Neural progenitor cell (in vitro differentiated cells): ENCODE data around the gene AQP11.

Experiments used
- EZH2 ChIP-seq: fragments of 200-600 bp; sonication (generic); IDR thresholded peaks from 2 replicates; pipeline ENCODE4 v1.6.1; 2017; ENCODE audit warnings: antibody characterized with exemption, mild to moderate bottlenecking, moderate library complexity
- EZH2phosphoT487 ChIP-seq: fragments of 200-600 bp; sonication (generic); IDR thresholded peaks from 2 replicates; pipeline ENCODE4 v1.6.1; 2017; ENCODE audit warnings: antibody characterized with exemption
- TF ChIP-seq, protein P1 (sequence below): fragments of 200-600 bp; sonication (generic); IDR thresholded peaks from 2 replicates; pipeline ENCODE4 v1.5.1; 2017; ENCODE audit warnings: antibody characterized with exemption, mild to moderate bottlenecking

DNA sequence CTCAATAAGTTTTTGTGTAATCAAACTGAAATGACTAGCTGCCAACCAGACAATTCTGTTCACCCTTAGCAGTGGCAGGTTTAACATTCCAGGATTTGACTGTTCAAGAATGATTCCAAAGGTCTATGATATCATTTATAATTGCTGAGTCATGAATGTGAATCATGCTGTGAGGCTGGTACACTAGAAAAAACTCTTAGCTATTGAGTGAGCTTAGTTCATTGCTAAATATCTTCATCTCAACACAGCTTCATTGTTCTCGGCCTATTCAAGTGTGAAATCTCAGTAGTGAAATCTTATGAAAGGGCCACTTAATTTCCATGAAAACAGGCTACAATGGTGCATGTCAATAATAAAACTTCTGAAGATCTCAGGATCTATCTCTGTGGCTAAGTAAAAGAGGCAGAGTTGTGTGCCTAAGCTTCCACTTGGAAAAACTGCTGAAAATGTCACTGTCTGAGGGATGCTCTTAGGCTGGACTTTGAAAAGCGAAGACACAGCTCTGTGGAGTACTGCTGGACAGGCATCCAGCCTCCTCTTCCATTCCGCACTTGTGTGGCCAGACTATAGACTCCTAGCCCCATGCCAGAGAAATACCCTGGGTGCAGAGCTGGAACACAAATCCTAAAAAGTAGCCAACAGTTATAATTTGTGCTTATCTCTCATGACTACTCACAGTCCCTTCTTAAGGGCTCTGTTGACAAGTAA, 12.8 kb downstream of the AQP11 start:
- TF ChIP-seq, protein P1, sequence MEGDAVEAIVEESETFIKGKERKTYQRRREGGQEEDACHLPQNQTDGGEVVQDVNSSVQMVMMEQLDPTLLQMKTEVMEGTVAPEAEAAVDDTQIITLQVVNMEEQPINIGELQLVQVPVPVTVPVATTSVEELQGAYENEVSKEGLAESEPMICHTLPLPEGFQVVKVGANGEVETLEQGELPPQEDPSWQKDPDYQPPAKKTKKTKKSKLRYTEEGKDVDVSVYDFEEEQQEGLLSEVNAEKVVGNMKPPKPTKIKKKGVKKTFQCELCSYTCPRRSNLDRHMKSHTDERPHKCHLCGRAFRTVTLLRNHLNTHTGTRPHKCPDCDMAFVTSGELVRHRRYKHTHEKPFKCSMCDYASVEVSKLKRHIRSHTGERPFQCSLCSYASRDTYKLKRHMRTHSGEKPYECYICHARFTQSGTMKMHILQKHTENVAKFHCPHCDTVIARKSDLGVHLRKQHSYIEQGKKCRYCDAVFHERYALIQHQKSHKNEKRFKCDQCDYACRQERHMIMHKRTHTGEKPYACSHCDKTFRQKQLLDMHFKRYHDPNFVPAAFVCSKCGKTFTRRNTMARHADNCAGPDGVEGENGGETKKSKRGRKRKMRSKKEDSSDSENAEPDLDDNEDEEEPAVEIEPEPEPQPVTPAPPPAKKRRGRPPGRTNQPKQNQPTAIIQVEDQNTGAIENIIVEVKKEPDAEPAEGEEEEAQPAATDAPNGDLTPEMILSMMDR = no peak
- no peak for TF ChIP-seq EZH2
- TF ChIP-seq EZH2phosphoT487 = no peak
